GM12864 (cell line): ENCODE results near the gene CASP3.

Source experiments
- DNase-seq: peaks from one replicate; pipeline ENCODE4 v3.0.0-alpha.2; 2011; ENCODE audit warnings: low read depth
- H3K4me3 ChIP-seq: 2 replicates; pipeline ENCODE4 v1.5.1; 2011; ENCODE audit warnings: mild to moderate bottlenecking, low read depth, low read length, control low read depth
- CTCF ChIP-seq: IDR thresholded peaks from 2 replicates; pipeline ENCODE4 v1.5.1; 2011; ENCODE audit warnings: low read depth, mild to moderate bottlenecking, moderate library complexity, low read length, control low read depth, inconsistent platforms; ENCODE audit errors: missing control alignments

CASP3 gene

GRCh38 chr4:184688447-184688846, 39.2 kb upstream of the CASP3 start:
- no peak for DNase-seq
- no peak for TF ChIP-seq CTCF

GRCh38 chr4:184688005-184688404, 38.8 kb upstream of the CASP3 start:
- no peak for TF ChIP-seq CTCF
- no peak for DNase-seq
- H3K4me3 ChIP-seq: no peak overlapping the region

More at GRCh38 chr4:184688447-184688846, 39.2 kb upstream of the CASP3 start:
- no peak overlapping the region for H3K4me3 ChIP-seq

- TF ChIP-seq CTCF: no peak
- no peak overlapping the region for H3K4me3 ChIP-seq
- DNase-seq: no peak
These were observed 35.4 kb upstream of the CASP3 start for GRCh38 chr4:184684491-184685189.

GRCh38 chr4:184681916-184682315, 32.7 kb upstream of the CASP3 start:
- no peak for TF ChIP-seq CTCF
- no peak overlapping the region for H3K4me3 ChIP-seq
- DNase-seq: no peak

- no peak for TF ChIP-seq CTCF
- no peak overlapping the region for H3K4me3 ChIP-seq
- no peak for DNase-seq
These were observed 31.5 kb upstream of the CASP3 start for GRCh38 chr4:184680698-184681097.

GRCh38 chr4:184675821-184676492, 26.7 kb upstream of the CASP3 start:
- DNase-seq: no peak
- no peak for TF ChIP-seq CTCF
- no peak overlapping the region for H3K4me3 ChIP-seq
